K562 (cell line): ENCODE results near the gene CDK4. TPM values are rescaled to one million over a fixed set of nuclear protein-coding genes. Genes with fewer than 3 reads are reported as not detected.

ENCODE experiments used
- CEBPG ChIP-seq, 3 experiments: fragments of 200-800 bp in 1 of 3; sonication (Bioruptor generic) in 1 of 3; sonication (generic) in 1 of 3; formaldehyde crosslinking in 1 of 3; IDR thresholded peaks in 2 of 3; conservative IDR thresholded peaks in 1 of 3; 2 replicates each; pipeline versions ENCODE4 v1.6.1 to v1.8.0; 2016 to 2022; ENCODE audit warnings: missing compliant biosample characterization in 2 of 3, missing genetic modification characterization in 2 of 3, mild to moderate bottlenecking in 1 of 3, missing genetic modification reagents in 1 of 3
- DMBX1 ChIP-seq: fragments of 250-450 bp; sonication (Bioruptor Pico); IDR thresholded peaks from 2 replicates; pipeline ENCODE4 v1.8.0; 2022; ENCODE audit warnings: inconsistent platforms, mild to moderate bottlenecking, moderate library complexity, borderline replicate concordance
- ELK3 ChIP-seq: fragments of 450-650 bp; formaldehyde crosslinking; IDR thresholded peaks from 2 replicates; pipeline ENCODE4 v1.4.0; 2020; ENCODE audit warnings: mild to moderate bottlenecking
- GATA2 ChIP-seq: sonication (generic); formaldehyde crosslinking; IDR thresholded peaks from 2 replicates; pipeline ENCODE4 v1.4.0; 2020; ENCODE audit warnings: mild to moderate bottlenecking, missing genetic modification reagents
- HLTF ChIP-seq: fragments of 450-650 bp; IDR thresholded peaks from 2 replicates; pipeline ENCODE4 v1.6.1; 2016
- ILF3 ChIP-seq: fragments of 450-650 bp; IDR thresholded peaks from 2 replicates; pipeline ENCODE4 v1.6.1; 2018; ENCODE audit warnings: antibody characterized with exemption, mild to moderate bottlenecking, moderate library complexity, borderline replicate concordance
- JUND ChIP-seq, 2 experiments: IDR thresholded peaks; 2 replicates in 1 of 2; 3 replicates in 1 of 2; pipeline ENCODE4 v1.6.1; 2011; ENCODE audit warnings: borderline replicate concordance in 2 of 2, low read depth in 2 of 2, low read length in 2 of 2, improper control_type of control experiment in 1 of 2, missing biosample characterization in 1 of 2, missing genetic modification characterization in 1 of 2, missing genetic modification reagents in 1 of 2
- KAT7 ChIP-seq: sonication (generic); formaldehyde crosslinking; IDR thresholded peaks from 2 replicates; pipeline ENCODE4 v1.8.0; 2022; ENCODE audit warnings: missing genetic modification reagents, mild to moderate bottlenecking, borderline replicate concordance
- MAFF ChIP-seq: IDR thresholded peaks from 2 replicates; pipeline ENCODE4 v1.6.1; 2012; ENCODE audit warnings: low read length, improper control_type of control experiment
- PTTG1 ChIP-seq: fragments of 450-650 bp; IDR thresholded peaks from 2 replicates; pipeline ENCODE4 v1.6.1; 2016; ENCODE audit warnings: low read depth, mild to moderate bottlenecking, missing genetic modification characterization, missing compliant biosample characterization
- RREB1 ChIP-seq: fragments of 250-450 bp; sonication (Bioruptor Pico); IDR thresholded peaks from 2 replicates; pipeline ENCODE4 v1.4.0; 2020
- TAF15 ChIP-seq: fragments of 200-400 bp; formaldehyde crosslinking; IDR thresholded peaks from 2 replicates; pipeline ENCODE4 v1.6.1; 2017; ENCODE audit warnings: mild to moderate bottlenecking, low read depth, low read length, moderate library complexity
- ZNF311 ChIP-seq: fragments of 250-450 bp; sonication (Bioruptor Pico); IDR thresholded peaks from 2 replicates; pipeline ENCODE4 v1.4.0; 2020; ENCODE audit warnings: mild to moderate bottlenecking, moderate library complexity
- ZNF316 ChIP-seq: fragments of 450-650 bp; IDR thresholded peaks from 2 replicates; pipeline ENCODE4 v1.6.1; 2016
- ZNF384 ChIP-seq: IDR thresholded peaks from 2 replicates; pipeline ENCODE4 v1.6.1; 2012; ENCODE audit warnings: low read depth, low read length, improper control_type of control experiment
- polyA plus RNA-seq, 8 experiments: library from polyadenylated mRNA; depleted of rRNA in 4 of 8; stranded (reverse) in 5 of 8; unstranded in 3 of 8; fragments of >200 nt; fragmentation: Nextera tagmentation in 2 of 8; fragmentation: Illumina TruSeq in 1 of 8; extraction: Ambion mirVana in 2 of 8; extraction: Trizol in 1 of 8; gene quantifications; 2 replicates each; pipeline versions ENCODE4 v1.2.1 to v1.2.3, GENCODE V29; 2011 to 2014; ENCODE audit warnings: inconsistent platforms in 1 of 8, missing spikeins in 1 of 8
- total RNA-seq, 7 experiments: library from RNA; depleted of rRNA in 6 of 7; stranded (reverse); fragments of >200 nt in 6 of 7; fragmentation: Illumina TruSeq in 2 of 7; extraction: Trizol in 2 of 7; gene quantifications; 2 replicates each; pipeline versions ENCODE4 v1.2.1 to v1.2.3, GENCODE V29; 2011 to 2021; ENCODE audit warnings: low replicate concordance in 1 of 7
- TF ChIP-seq, protein P1 (sequence below): fragments of 450-650 bp; IDR thresholded peaks from 2 replicates; pipeline ENCODE4 v1.6.1; 2017; ENCODE audit warnings: mild to moderate bottlenecking, moderate library complexity
- TF ChIP-seq, protein P2 (sequence below): fragments of 450-650 bp; formaldehyde crosslinking; IDR thresholded peaks from 2 replicates; pipeline ENCODE4 v1.4.0; 2022; ENCODE audit warnings: mild to moderate bottlenecking, moderate library complexity

Gene CDK4
- total and polyA plus RNA-seq, 9 of the 15 experiments (the other 6 are each of a cell fraction or from before 2014, with no cell fraction given), result 37.8 to 436 (median 238) TPM

DNA sequence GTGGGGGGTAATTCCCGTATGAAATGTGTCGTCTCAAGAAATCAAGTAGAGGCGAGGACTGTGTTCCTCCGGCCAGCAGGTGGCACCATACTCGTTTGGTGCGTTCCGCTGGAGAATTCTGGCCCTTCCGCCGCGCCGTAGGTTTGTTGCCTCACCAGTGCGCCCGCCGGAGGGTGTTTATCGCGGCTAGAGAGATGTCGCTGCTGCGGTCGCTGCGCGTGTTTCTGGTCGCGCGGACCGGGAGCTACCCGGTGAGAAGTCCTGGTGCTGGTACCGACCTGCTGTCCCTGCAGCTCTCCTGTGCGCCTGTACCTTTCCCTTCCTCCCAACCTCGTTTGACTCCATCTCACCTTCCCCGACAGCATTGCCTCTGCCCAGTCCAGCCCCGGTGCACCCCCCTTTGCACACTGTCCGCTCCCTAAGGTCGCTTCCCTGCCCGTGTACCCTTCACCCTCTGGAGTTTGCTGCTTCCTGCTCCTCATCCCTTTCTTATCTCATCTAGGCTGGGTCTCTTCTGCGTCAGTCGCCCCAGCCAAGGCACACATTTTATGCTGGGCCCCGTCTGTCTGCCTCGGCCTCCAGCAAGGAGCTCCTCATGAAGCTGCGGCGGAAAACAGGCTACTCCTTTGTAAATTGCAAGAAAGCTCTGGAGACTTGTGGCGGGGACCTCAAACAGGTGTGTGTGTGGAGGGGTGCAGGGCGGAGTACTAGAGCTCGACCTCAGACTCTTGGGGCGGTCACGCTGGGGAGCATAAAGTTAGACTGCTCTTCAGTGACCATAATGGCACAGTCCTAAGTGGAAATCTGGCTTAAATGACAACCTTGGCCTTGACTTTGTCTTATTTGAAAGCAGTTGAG, 30.7 kb upstream of the CDK4 start, which contains the start of gene TSFM (continued):
- TF ChIP-seq DMBX1 (CRISPR knock-in tag), result no peak
- TF ChIP-seq, protein P1, sequence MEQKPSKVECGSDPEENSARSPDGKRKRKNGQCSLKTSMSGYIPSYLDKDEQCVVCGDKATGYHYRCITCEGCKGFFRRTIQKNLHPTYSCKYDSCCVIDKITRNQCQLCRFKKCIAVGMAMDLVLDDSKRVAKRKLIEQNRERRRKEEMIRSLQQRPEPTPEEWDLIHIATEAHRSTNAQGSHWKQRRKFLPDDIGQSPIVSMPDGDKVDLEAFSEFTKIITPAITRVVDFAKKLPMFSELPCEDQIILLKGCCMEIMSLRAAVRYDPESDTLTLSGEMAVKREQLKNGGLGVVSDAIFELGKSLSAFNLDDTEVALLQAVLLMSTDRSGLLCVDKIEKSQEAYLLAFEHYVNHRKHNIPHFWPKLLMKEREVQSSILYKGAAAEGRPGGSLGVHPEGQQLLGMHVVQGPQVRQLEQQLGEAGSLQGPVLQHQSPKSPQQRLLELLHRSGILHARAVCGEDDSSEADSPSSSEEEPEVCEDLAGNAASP, result no peak
- TF ChIP-seq PTTG1 (tag), result no peak
- TF ChIP-seq HLTF, result 0 out of 2 replicates have a peak, but pooled peaks have one; percentile 71
- TF ChIP-seq JUND (IDR thresholded peaks at IDR 0.05; ENCODE audit: borderline replicate concordance, low read depth, low read length), result peak; percentile 85
- TF ChIP-seq JUND (tag; IDR thresholded peaks at IDR 0.05; ENCODE audit: borderline replicate concordance, low read depth, low read length), result peak; percentile 61; the same call in 1 of the 3 replicates
- TF ChIP-seq ELK3 (CRISPR knock-in tag), result no peak
- peak; percentile 93; the same call in 1 of the 2 replicates for TF ChIP-seq KAT7
- TF ChIP-seq GATA2 (CRISPR knock-in tag), result no peak
- TF ChIP-seq TAF15, result no peak
- no peak for TF ChIP-seq ILF3
- TF ChIP-seq RREB1 (CRISPR knock-in tag), result no peak
- TF ChIP-seq ZNF311 (CRISPR knock-in tag), result no peak
- peak; percentile 42; the same call in 1 of the 2 replicates for TF ChIP-seq ZNF316
- peak; percentile 61; the same call in 1 of the 2 replicates for TF ChIP-seq ZNF384
- TF ChIP-seq CEBPG (CRISPR knock-in tag; IDR thresholded peaks at IDR 0.05), result peak; percentile 95
- peak; percentile 85 to 93 for TF ChIP-seq CEBPG (tag; conservative IDR thresholded peaks at IDR 0.05 in 1 of 2, IDR thresholded peaks at IDR 0.05 in 1 of 2)
- TF ChIP-seq, protein P2, sequence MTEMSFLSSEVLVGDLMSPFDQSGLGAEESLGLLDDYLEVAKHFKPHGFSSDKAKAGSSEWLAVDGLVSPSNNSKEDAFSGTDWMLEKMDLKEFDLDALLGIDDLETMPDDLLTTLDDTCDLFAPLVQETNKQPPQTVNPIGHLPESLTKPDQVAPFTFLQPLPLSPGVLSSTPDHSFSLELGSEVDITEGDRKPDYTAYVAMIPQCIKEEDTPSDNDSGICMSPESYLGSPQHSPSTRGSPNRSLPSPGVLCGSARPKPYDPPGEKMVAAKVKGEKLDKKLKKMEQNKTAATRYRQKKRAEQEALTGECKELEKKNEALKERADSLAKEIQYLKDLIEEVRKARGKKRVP (CRISPR knock-in tag), result peak; percentile 57; the same call in 1 of the 2 replicates
- TF ChIP-seq MAFF, result no peak
